ENCODE measurements around the gene WDFY4. TPM values are rescaled to one million over a fixed set of nuclear protein-coding genes. Genes with fewer than 3 reads are reported as not detected.
A peak's percentile ranks its signal among the peaks of the same experiment; 100 is the strongest.

Gene WDFY4
- total RNA-seq, 2 donors from 2014 or later, result not detected

GRCh38 chr10:48879451-48879850, 194.8 kb downstream of the WDFY4 start:
- no peaks in the 10 kb centered on the region for H3K27me3 ChIP-seq (ENCODE audit: control insufficient read depth, insufficient read depth, low read length, poor library complexity, severe bottlenecking)
- no peak overlapping the region for H3K27ac ChIP-seq (ENCODE audit: low read depth, low read length)
- no peak for TF ChIP-seq CTCF (conservative IDR thresholded peaks at IDR 0.05)
- peaks cover 5% of the 10 kb centered on the region for H3K4me1 ChIP-seq (ENCODE audit: control insufficient read depth, insufficient read depth, low read length)
- Mint-ChIP-seq H3K36me3 (ENCODE audit: low read depth) (no peaks in the 10 kb centered on the region), H3K9me3 (peaks cover 5% of the 10 kb centered on the region), H3K27ac (no peak overlapping the region), H3K4me3 (no peak overlapping the region), H3K27me3 (ENCODE audit: insufficient read depth) (peaks cover 13% of the 10 kb centered on the region), H3K4me1 (peaks cover 8% of the 10 kb centered on the region)
- H3K4me3 ChIP-seq (ENCODE audit: low read length), result no peak overlapping the region
- H3K36me3 ChIP-seq (ENCODE audit: control insufficient read depth, insufficient read depth, low read length), result no peaks in the 10 kb centered on the region
- no peaks in the 10 kb centered on the region for H3K9me3 ChIP-seq (ENCODE audit: control insufficient read depth, low read length)
- no peak for DNase-seq
- 83 to 93% methylated on average over 5 of the region's 5 CpGs for WGBS, 2 experiments (ENCODE audit: insufficient coverage in 1 of 2, insufficient read length in 1 of 2)
- no peak overlapping the region for H3K9ac ChIP-seq (ENCODE audit: extremely low read depth, low read length, poor library complexity, severe bottlenecking)

GRCh38 chr10:48880016-48880705, 195.5 kb downstream of the WDFY4 start:
- Mint-ChIP-seq H3K36me3 (ENCODE audit: low read depth) (no peaks in the 10 kb centered on the region), H3K9me3 (peaks cover 5% of the 10 kb centered on the region), H3K4me3 (no peak overlapping the region), H3K4me1 (peaks cover 8% of the 10 kb centered on the region), H3K27ac (no peak overlapping the region), H3K27me3 (ENCODE audit: insufficient read depth) (peaks cover 13% of the 10 kb centered on the region)
- Histone ChIP-seq H3K27me3 (ENCODE audit: control insufficient read depth, insufficient read depth, low read length, poor library complexity, severe bottlenecking) (no peaks in the 10 kb centered on the region), H3K4me1 (ENCODE audit: control insufficient read depth, insufficient read depth, low read length) (peaks cover 5% of the 10 kb centered on the region), H3K9me3 (ENCODE audit: control insufficient read depth, low read length) (no peaks in the 10 kb centered on the region), H3K27ac (ENCODE audit: low read depth, low read length) (no peak overlapping the region), H3K4me3 (ENCODE audit: low read length) (no peak overlapping the region), H3K9ac (ENCODE audit: extremely low read depth, low read length, poor library complexity, severe bottlenecking) (no peak overlapping the region), H3K36me3 (ENCODE audit: control insufficient read depth, insufficient read depth, low read length) (no peaks in the 10 kb centered on the region)
- no peak for TF ChIP-seq CTCF (conservative IDR thresholded peaks at IDR 0.05)
- WGBS, 2 experiments (ENCODE audit: insufficient coverage in 1 of 2, insufficient read length in 1 of 2), result 50 to 62% methylated on average over 5 to 11 of the region's 11 CpGs
- peak; percentile 87 for DNase-seq

GRCh38 chr10:48881937-48882336, 197.3 kb downstream of the WDFY4 start:
- Histone ChIP-seq H3K4me3 (ENCODE audit: low read length) (no peak overlapping the region), H3K36me3 (ENCODE audit: control insufficient read depth, insufficient read depth, low read length) (no peaks in the 10 kb centered on the region), H3K9ac (ENCODE audit: extremely low read depth, low read length, poor library complexity, severe bottlenecking) (no peak overlapping the region), H3K9me3 (ENCODE audit: control insufficient read depth, low read length) (no peaks in the 10 kb centered on the region), H3K4me1 (ENCODE audit: control insufficient read depth, insufficient read depth, low read length) (peaks cover 5% of the 10 kb centered on the region), H3K27me3 (ENCODE audit: control insufficient read depth, insufficient read depth, low read length, poor library complexity, severe bottlenecking) (no peaks in the 10 kb centered on the region), H3K27ac (ENCODE audit: low read depth, low read length) (no peak overlapping the region)
- Mint-ChIP-seq H3K9me3 (peaks cover 5% of the 10 kb centered on the region), H3K4me3 (no peak overlapping the region), H3K36me3 (ENCODE audit: low read depth) (no peaks in the 10 kb centered on the region), H3K27me3 (ENCODE audit: insufficient read depth) (peaks cover 13% of the 10 kb centered on the region), H3K27ac (no peak overlapping the region), H3K4me1 (peaks cover 8% of the 10 kb centered on the region)
- 93 to 100% methylated on average over 1 of the region's 1 CpG for WGBS, 2 experiments (ENCODE audit: insufficient coverage in 1 of 2, insufficient read length in 1 of 2)
- TF ChIP-seq CTCF (conservative IDR thresholded peaks at IDR 0.05), result no peak
- DNase-seq, result no peak

Data from endodermal cell (in vitro differentiated cells).